Subcutaneous abdominal adipose tissue (tissue), 5 donors: ENCODE measurements around the gene NOP9.
"Not testable (repeated sequence)": the region's sequence is repeated elsewhere in the genome, so short reads cannot be mapped to it uniquely, and the experiment has no call there.

Source experiments
- H3K27ac ChIP-seq: one replicate; pipeline ENCODE4 v1.7.0; 2013; ENCODE audit warnings: low read depth, mild to moderate bottlenecking, inconsistent platforms, low read length, moderate library complexity
- H3K27me3 ChIP-seq, 5 donors: one replicate each; pipeline ENCODE4 v1.7.0; 2013; ENCODE audit warnings: low read length in 5 of 5, inconsistent platforms in 1 of 5; ENCODE audit not compliant: control insufficient read depth in 5 of 5, insufficient read depth in 4 of 5
- H3K36me3 ChIP-seq, 5 donors: one replicate each; pipeline ENCODE4 v1.7.0; 2013; ENCODE audit warnings: low read length in 5 of 5; ENCODE audit not compliant: control insufficient read depth in 5 of 5, insufficient read depth in 5 of 5
- H3K4me1 ChIP-seq, 5 donors: one replicate each; pipeline ENCODE4 v1.7.0; 2013; ENCODE audit warnings: low read length in 5 of 5, mild to moderate bottlenecking in 3 of 5, moderate library complexity in 1 of 5; ENCODE audit not compliant: control insufficient read depth in 5 of 5, insufficient read depth in 5 of 5
- H3K4me3 ChIP-seq, 5 donors: one replicate each; pipeline ENCODE4 v1.7.0; 2013; ENCODE audit warnings: low read length in 5 of 5, low read depth in 1 of 5
- H3K9ac ChIP-seq, 5 donors: one replicate each; pipeline ENCODE4 v1.7.0; 2013; ENCODE audit warnings: low read length in 5 of 5, mild to moderate bottlenecking in 4 of 5, moderate library complexity in 3 of 5
- H3K9me3 ChIP-seq, 5 donors: one replicate each; pipeline ENCODE4 v1.7.0; 2013; ENCODE audit warnings: low read length in 5 of 5; ENCODE audit not compliant: control insufficient read depth in 5 of 5
- donor health status: healthy.
- donor health status: healthy.
- donor health status: healthy.
- donor health status: healthy.
- donor health status: healthy.

Gene NOP9

DNA sequence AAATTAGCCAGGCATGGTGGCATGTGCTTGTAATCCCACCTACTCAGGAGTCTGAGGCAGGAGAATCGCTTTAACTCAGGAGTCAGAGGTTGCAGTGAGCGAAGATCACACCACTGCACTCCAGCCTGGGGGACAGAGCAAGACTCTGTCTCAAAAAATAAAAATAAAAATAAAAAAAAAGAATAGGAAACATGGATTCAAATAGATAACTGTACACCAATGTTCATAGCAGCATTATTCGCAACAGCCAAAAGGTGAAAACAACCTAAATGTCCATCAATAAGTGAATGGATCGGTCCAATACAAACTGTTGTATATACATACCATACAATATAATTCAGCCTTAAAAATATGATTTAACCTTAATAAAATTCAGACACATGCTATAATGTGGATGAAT lies 43.2 kb downstream of the NOP9 start:
- Histone ChIP-seq H3K9ac (no peak overlapping the region), H3K27me3 (peaks cover 0 to 3% (median 0%) of the 10 kb centered on the region in 5 donors), H3K9me3 (no peaks in the 10 kb centered on the region), H3K36me3 (peaks cover 0 to 6% (median 0%) of the 10 kb centered on the region in 5 donors), H3K4me3 (no peak overlapping the region), H3K27ac (no peak overlapping the region), H3K4me1 (peaks cover 10 to 36% (median 19%) of the 10 kb centered on the region in 5 donors)

- no peak overlapping the region for H3K4me3 ChIP-seq
- peaks cover 0 to 3% (median 0%) of the 10 kb centered on the region in 5 donors for H3K27me3 ChIP-seq
- no peaks in the 10 kb centered on the region for H3K36me3 ChIP-seq
- H3K9ac ChIP-seq, result no peak overlapping the region
- no peak overlapping the region for H3K27ac ChIP-seq
- no peaks in the 10 kb centered on the region for H3K9me3 ChIP-seq
- H3K4me1 ChIP-seq, result peaks cover 6 to 25% (median 10%) of the 10 kb centered on the region in 5 donors
Measured at GRCh38 chr14:24343795-24344660, 44.4 kb downstream of the NOP9 start.

- no peaks in the 10 kb centered on the region for H3K36me3 ChIP-seq
- peak overlapping the region; percentile 6 for H3K27ac ChIP-seq
- H3K27me3 ChIP-seq, result peaks cover 0 to 4% (median 0%) of the 10 kb centered on the region in 5 donors
- no peaks in the 10 kb centered on the region for H3K9me3 ChIP-seq
- H3K4me1 ChIP-seq, result peaks cover 0 to 18% (median 4%) of the 10 kb centered on the region in 5 donors
- no peak overlapping the region for H3K9ac ChIP-seq
- no peak overlapping the region for H3K4me3 ChIP-seq
Measured at GRCh38 chr14:24347134-24347533, 47.5 kb downstream of the NOP9 start.

GRCh38 chr14:24348186-24348585 lies 48.5 kb downstream of the NOP9 start:
- Histone ChIP-seq H3K36me3 (no peaks in the 10 kb centered on the region), H3K9me3 (no peaks in the 10 kb centered on the region), H3K9ac (no peak overlapping the region), H3K27ac (no peak overlapping the region), H3K4me1 (peaks cover 0 to 18% (median 4%) of the 10 kb centered on the region in 5 donors), H3K27me3 (peaks cover 0 to 4% (median 0%) of the 10 kb centered on the region in 5 donors), H3K4me3 (no peak overlapping the region)

DNA sequence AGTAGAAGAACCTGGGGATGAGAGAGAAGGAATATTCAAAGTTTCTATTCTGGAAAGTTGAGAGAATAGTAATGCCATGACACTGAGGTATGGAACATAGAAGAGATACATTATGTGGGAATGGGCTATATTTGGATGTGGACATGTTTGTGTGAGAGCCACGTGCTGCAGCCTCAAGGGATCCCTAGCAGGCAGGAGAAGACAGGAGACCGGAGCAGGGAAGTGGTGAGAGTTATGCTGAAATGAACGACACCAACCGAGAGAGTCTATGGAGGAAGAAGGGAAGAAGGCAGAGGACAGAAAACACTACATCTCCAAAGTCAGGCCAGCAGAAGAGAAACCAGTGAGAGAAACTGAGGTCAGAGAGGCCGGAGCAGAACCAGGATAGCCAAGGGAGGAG lies 50.1 kb downstream of the NOP9 start:
- Histone ChIP-seq H3K27ac (no peak overlapping the region), H3K36me3 (no peaks in the 10 kb centered on the region)

GRCh38 chr14:24351517-24351916 lies 51.9 kb downstream of the NOP9 start:
- no peak overlapping the region for H3K27ac ChIP-seq
- no peaks in the 10 kb centered on the region for H3K9me3 ChIP-seq
- H3K9ac ChIP-seq, result no peak overlapping the region
- H3K27me3 ChIP-seq, result peaks cover 0 to 4% (median 0%) of the 10 kb centered on the region in 5 donors
- peaks cover 0 to 16% (median 8%) of the 10 kb centered on the region in 5 donors for H3K4me1 ChIP-seq
- no peaks in the 10 kb centered on the region for H3K36me3 ChIP-seq
- H3K4me3 ChIP-seq, result no peak overlapping the region

More for the DNA sequence above, 50.1 kb downstream of the NOP9 start:
- H3K4me3 ChIP-seq, result no peak overlapping the region
- H3K27me3 ChIP-seq, result peaks cover 0 to 4% (median 0%) of the 10 kb centered on the region in 5 donors
- no peaks in the 10 kb centered on the region for H3K9me3 ChIP-seq
- no peak overlapping the region for H3K9ac ChIP-seq
- peaks cover 0 to 18% (median 8%) of the 10 kb centered on the region in 5 donors for H3K4me1 ChIP-seq

GRCh38 chr14:24353559-24354481 lies 54.2 kb downstream of the NOP9 start:
- Histone ChIP-seq H3K36me3 (no peaks in the 10 kb centered on the region), H3K27ac (no peak overlapping the region), H3K9me3 (no peaks in the 10 kb centered on the region), H3K4me3 (no peak overlapping the region), H3K27me3 (peaks cover 0 to 4% (median 0%) of the 10 kb centered on the region in 5 donors), H3K9ac (no peak overlapping the region), H3K4me1 (peaks cover 0 to 8% (median 5%) of the 10 kb centered on the region in 5 donors)

DNA sequence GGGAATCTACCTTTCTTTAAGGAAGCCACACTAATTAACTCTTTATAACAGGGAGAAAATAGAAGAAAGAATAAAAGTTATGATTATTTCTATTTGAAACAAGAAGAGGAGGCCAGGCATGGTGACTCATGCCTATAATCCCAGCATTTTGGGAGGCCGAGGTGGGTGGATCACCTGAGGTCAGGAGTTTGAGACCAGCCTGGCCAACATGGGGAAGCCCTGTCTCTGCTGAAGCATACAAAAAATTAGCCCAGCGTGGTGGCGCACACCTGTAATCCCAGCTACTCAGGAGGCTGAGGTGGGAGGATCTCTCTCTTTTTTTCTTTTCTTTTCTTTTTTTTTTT lies 54.8 kb downstream of the NOP9 start:
- not testable (repeated sequence) for H3K36me3 ChIP-seq, H3K27ac ChIP-seq, H3K9ac ChIP-seq, H3K4me1 ChIP-seq, H3K27me3 ChIP-seq, H3K4me3 ChIP-seq, H3K9me3 ChIP-seq

DNA sequence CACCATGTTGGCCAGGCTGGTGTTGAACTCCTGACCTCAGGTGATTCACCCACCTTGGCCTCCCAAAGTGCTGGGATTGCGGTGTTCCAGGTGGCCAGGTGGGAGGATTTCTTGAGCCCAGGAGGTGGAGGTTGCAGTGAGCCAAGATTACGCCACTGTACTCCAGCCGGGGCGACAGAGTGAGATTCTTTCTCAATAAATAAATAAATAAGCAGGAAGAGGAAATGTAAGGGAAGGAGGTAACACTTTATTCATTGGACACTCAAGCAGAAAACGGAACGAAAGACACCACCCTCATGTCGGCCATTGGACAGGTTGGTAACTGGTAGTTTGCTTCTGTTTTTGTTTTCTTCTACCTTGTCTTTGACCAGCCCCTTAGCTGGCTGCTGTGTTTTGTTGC lies 55.4 kb downstream of the NOP9 start:
- Histone ChIP-seq H3K9ac (no peak overlapping the region), H3K27me3 (peaks cover 0 to 4% (median 0%) of the 10 kb centered on the region in 5 donors)

GRCh38 chr14:24356208-24356607 lies 56.6 kb downstream of the NOP9 start:
- H3K9me3 ChIP-seq, result no peaks in the 10 kb centered on the region
- H3K36me3 ChIP-seq, result no peaks in the 10 kb centered on the region
- peaks cover 0 to 4% (median 0%) of the 10 kb centered on the region in 5 donors for H3K27me3 ChIP-seq
- peaks cover 0 to 8% (median 5%) of the 10 kb centered on the region in 5 donors for H3K4me1 ChIP-seq
- H3K4me3 ChIP-seq, result no peak overlapping the region
- no peak overlapping the region for H3K27ac ChIP-seq
- no peak overlapping the region for H3K9ac ChIP-seq

More for the DNA sequence above, 55.4 kb downstream of the NOP9 start:
- Histone ChIP-seq H3K27ac (no peak overlapping the region), H3K36me3 (no peaks in the 10 kb centered on the region), H3K9me3 (no peaks in the 10 kb centered on the region), H3K4me1 (peaks cover 0 to 8% (median 5%) of the 10 kb centered on the region in 5 donors), H3K4me3 (no peak overlapping the region)
